GM18498 (cell line): ENCODE results near the gene HAP1.
A peak's percentile ranks its signal among the peaks of the same experiment; 100 is the strongest.
"Not testable (repeated sequence)": the region's sequence is repeated elsewhere in the genome, so short reads cannot be mapped to it uniquely, and the experiment has no call there.

Source experiments
- ATAC-seq: cut with Tn5 transposase; IDR thresholded peaks from one replicate; pipeline ENCODE4 v1.9.1; 2021; ENCODE audit warnings: mild to moderate bottlenecking, moderate library complexity; ENCODE audit not compliant: unreplicated experiment

The HAP1 gene

GRCh38 chr17:41691031-41691777 lies 43.2 kb downstream of the HAP1 start:
- ATAC-seq = no peak

GRCh38 chr17:41690497-41690896 lies 43.9 kb downstream of the HAP1 start:
- ATAC-seq = no peak

GRCh38 chr17:41689497-41690299 lies 44.7 kb downstream of the HAP1 start:
- no peak for ATAC-seq

GRCh38 chr17:41688641-41689496 lies 45.6 kb downstream of the HAP1 start, which contains the start of gene EIF1:
TSS of gene EIF1 (plus strand) at chr17:41688885. CDS start at chr17:41689039, 154 bp downstream.
- ATAC-seq = peak; percentile 76

GRCh38 chr17:41687828-41688640 lies 46.4 kb downstream of the HAP1 start:
- no peak for ATAC-seq

GRCh38 chr17:41686281-41686680 lies 48.2 kb downstream of the HAP1 start:
- ATAC-seq = no peak

GRCh38 chr17:41685753-41686152 lies 48.7 kb downstream of the HAP1 start:
- not testable (repeated sequence) for ATAC-seq

GRCh38 chr17:41684035-41684434 lies 50.4 kb downstream of the HAP1 start:
- ATAC-seq = no peak

- ATAC-seq = no peak
Measured at GRCh38 chr17:41683441-41684007, 50.9 kb downstream of the HAP1 start.

GRCh38 chr17:41682631-41683030 lies 51.8 kb downstream of the HAP1 start:
- no peak for ATAC-seq

GRCh38 chr17:41681776-41682175 lies 52.7 kb downstream of the HAP1 start:
- ATAC-seq = no peak

GRCh38 chr17:41680426-41681040 lies 53.9 kb downstream of the HAP1 start:
- ATAC-seq = no peak

GRCh38 chr17:41679740-41680425 lies 54.6 kb downstream of the HAP1 start:
- no peak for ATAC-seq

- peak; percentile 67 for ATAC-seq
Measured at GRCh38 chr17:41678907-41679739, 55.3 kb downstream of the HAP1 start.

GRCh38 chr17:41678411-41678906 lies 56.0 kb downstream of the HAP1 start:
- ATAC-seq = peak; percentile 23

- ATAC-seq = no peak
Measured at GRCh38 chr17:41676058-41676419, 58.4 kb downstream of the HAP1 start.

GRCh38 chr17:41675157-41676057 lies 59.0 kb downstream of the HAP1 start:
- not testable (repeated sequence) for ATAC-seq
